GM19438 (cell line): ENCODE data around the gene LSG1.

Experiments used
- ATAC-seq: cut with Tn5 transposase; IDR thresholded peaks from one replicate; pipeline ENCODE4 v1.9.1; 2021; ENCODE audit warnings: low read depth; ENCODE audit not compliant: unreplicated experiment

LSG1 gene

DNA sequence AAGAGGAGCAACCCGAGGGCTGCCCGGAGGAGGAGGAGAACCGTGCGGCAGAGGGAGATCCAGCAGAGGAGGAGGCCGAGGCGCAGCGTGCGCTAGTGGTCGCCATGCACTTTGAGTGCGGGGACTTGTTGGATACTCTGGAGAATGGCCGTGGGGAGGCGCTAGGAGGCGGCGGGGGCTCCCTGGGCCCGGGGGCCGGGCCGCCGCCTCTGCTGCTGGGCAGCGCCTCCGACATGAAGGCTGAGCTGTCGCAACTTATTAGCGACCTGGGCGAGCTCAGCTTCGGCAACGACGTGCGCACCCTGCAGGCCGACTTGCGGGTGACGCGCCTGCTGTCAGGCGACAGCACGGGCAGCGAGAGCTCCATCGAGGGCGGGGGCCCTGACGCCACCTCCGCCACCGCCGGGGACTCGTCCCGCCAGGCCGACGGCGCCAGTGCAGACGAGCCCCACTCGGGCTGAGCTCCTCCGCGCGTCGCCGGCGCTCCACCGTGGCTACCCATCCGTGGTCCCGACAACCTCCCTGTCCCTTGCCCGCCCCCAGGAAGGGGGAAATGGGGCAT, 15.7 kb upstream of the LSG1 start:
- peak; percentile 31 for ATAC-seq

DNA sequence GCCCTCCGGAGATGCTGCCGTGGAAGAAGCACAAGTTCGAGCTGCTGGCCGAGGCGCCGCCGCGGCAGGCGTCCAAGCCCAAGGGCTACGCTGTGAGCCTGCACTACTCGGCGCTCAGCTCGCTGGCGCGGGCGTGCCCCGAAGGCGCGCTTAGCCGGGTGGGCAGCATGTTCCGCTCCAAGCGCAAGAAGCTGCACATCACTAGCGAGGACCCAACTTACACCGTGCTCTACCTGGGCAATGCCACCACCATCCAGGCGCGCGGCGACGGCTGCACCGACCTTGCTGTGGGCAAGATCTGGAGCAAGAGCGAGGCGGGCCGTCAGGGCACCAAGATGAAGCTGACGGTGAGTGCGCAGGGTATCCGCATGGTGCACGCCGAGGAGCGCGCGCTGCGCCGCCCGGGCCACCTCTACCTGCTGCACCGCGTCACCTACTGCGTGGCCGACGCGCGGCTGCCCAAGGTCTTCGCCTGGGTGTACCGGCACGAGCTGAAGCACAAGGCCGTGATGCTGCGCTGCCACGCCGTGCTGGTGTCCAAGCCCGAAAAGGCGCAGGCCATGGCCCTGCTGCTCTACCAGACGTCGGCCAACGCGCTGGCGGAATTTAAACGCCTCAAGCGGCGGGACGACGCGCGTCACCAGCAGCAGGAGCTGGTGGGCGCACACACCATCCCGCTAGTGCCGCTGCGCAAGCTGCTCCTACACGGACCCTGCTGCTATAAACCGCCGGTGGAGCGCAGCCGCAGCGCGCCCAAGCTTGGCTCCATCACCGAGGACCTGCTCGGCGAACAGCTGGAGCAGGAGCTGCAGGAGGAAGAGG, 15.0 kb upstream of the LSG1 start:
- peak; percentile 3 for ATAC-seq

DNA sequence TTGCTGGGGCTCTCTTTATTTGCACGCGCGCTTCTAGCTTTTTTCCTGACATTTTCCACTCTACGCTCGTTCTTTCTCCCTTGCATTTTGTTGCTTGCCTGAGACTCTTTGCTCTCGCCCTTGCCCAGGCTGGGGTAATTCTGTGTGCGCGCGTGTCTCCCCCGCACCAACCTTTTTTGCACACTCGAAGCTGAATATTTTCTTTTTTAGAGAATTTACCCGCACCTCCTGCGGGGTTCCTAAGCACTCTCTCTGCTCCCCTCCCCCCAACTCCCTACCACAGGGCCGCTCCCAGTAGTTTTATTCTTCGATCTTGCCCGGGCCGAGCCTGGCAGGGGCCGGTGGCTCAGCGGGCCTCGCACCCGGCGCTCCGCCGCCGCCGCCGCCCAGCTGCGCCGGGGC, 14.4 kb upstream of the LSG1 start:
- no peak for ATAC-seq

DNA sequence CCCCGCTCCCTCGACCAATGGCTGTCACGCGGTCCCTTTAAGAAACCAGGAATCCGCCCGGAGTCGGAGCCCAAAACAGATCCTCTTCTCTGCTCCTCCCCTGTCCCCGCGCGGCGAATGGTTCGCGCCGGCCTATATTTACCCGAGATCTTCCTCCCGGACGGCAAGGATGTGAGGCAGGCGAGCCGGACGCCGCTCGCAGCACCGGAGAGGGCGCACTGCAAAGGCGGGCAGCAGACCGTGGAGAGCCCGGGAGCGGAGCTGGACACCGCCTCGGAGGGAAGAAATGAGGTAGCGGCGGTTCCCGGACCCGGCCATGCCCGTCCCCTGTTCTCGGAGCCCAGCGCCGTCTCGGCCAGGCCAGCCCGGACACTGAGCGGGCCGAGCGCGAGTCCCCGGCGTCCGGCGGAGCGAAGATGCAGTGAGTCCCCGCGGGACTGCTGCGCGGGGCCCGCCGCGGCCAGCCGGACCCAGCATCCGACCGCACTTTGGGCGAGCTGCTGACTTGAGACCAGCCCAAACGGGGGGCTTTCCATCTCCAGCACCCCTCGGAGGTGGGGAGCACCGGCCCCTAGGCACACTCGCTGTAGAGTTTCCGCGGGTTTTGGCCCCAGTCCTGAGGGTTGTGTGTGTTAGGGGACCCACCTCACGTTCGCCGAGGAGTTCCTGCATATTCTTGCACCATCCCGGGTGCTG, 13.9 kb upstream of the LSG1 start, which contains the start of gene FAM43A:
Gene FAM43A, plus strand, starts transcription at position 166 of the 696 bp plus-strand sequence. CDS start 944 bp downstream, outside the sequence.
- no peak for ATAC-seq

DNA sequence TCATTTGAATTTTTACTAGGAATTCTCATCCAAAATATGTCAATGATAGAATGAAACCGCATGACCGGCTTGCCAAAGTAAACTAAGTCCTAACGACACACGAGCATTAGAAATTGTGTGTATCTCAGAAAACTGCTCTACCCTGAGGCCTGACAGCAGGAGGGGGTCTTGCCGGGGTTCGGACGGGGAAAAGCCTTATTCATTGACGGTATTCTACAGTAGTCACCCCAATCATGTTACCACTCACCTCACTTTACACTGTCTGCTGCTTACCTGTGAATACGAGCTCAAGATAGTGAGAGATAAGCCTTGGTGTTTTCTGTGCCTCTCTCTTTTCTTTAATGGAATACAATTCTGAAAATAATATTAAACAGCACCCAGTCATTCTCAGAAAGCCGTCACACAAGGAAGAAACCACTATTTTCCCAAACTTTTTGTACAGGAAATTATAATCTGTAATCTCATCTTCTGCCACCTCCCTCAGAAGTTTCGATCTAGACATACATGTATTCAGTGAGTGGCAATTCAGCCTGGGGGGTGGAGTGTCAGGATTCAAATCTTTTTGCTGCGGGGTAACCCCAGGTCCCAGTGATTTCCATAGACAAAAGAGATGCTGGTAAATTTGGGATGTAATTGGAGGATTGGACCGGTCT, 13.2 kb upstream of the LSG1 start:
- ATAC-seq: no peak

DNA sequence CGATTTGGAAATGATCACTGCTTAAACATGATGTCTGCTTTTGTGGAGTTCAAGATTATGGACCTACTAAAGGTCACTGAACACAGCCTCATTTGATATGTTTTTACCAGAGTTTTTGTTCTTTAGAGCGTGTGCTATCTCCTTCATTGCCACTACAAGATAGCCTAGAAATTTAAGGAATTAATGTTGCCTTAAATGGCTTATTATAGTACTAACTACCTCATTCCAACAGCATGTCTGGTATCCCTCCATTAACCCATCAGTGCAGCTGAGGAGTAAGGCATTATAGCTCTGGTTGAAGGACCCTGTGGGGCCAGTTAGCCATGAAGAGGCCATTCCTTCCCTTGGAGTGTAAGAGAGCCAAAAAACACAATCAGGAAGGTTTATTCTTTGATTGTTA, 11.4 kb upstream of the LSG1 start:
- no peak for ATAC-seq

DNA sequence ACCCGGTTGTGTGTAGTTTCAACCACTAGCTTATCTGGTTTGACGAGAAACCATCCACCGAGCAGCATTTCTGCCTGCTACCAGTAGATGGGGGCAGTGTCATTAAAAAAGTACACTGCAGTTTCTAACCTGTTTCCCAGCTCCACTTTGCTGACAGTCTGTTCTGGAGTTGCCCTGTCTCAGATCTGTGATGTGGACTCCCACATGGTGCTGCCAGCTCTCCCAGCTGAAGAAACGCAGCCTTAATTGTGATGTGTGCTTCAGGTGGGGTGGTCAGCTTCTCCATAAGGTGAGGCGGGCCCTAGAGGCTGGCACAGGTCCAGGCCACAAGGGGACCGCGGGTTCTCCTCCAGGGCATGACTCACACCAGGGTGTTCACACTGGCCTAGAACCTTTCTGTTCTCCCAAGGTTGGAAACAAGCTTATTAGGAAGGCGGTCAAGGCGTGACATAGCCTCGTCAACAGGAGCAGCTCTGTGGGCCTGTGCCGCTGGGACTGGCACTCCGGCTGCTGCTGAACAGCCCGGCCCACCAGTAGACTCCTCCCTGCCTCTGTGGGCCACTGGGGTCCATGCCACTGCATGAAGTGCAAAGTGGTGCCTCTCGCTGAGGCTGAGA, 10.8 kb upstream of the LSG1 start:
- peak; percentile 34 for ATAC-seq

DNA sequence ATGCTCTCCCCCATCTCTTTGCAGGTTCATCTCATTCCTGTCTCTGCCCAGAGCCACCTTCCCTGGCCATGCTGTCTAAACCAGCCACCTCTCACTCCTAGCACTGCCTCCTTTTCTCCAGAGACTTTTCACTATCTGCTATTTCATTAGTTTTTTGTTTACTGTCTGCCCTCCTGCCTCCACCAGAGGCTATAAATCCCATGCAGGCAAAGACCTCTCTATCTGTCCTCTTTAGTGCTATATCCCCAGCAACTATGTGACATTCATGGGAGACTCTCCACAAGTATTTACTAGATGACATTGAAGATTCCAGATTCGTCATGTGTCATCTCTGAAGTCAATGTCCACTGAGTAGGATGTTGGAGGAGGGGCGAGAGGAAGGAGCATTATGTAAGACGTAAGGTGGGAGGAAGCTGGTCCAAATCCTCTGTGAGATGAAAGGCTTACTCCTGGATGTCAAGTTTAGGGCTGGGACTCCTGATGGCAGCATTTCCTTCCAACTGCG, 10.2 kb upstream of the LSG1 start:
- ATAC-seq: no peak

DNA sequence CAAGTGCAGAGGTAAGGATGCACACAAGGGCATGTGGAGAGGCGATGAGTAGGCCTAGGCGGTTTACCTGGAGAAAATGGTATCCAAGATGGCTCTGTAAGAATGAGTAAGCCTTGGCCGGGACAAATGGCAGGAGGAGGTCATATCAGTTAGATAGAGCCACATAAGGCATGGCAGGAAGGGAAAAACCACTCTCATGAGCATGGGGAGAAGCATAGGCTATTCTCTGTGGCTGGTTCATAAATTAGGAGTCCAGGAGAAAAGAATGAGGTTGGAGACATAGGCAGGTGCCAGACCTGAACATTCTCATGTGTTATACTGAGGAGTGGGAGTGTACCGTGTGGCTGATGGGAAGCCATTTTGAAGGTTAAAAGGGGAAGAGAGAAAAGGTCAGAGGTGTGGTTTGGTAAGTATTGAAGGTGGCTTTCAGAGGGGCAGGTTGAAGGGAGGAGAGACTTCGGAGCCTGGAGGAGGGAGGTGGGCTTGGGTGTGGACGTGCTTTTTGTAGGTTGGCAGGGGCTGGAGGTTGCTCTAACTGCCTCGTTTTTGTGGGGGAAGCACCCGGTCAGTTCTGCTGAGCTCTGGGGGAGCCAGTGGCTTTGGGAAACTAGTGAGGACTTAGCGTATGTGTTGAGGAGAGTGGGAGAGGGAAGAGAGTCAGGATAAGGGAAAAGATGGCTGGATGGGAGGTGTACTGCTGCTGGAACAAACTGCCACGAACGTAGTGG, 9.1 kb upstream of the LSG1 start:
- no peak for ATAC-seq

DNA sequence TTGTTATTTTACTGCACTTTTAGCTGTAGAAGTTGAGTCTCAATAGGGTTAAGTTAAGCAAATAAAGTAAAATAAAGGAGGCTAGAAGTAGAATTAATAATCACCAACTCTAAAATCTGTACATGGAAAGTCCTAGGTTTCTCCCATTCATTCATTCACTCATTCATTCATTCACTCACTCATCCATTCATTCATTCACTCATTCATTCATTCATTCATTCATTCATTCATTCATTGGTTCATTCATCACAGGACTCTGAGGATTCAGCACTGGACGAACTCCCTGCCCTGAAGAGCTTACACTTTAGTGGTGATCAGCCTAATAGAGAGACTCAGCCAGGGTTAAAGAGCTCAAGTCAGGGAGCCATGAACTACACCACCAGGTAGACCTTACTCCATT, 4.5 kb upstream of the LSG1 start:
- no peak for ATAC-seq

DNA sequence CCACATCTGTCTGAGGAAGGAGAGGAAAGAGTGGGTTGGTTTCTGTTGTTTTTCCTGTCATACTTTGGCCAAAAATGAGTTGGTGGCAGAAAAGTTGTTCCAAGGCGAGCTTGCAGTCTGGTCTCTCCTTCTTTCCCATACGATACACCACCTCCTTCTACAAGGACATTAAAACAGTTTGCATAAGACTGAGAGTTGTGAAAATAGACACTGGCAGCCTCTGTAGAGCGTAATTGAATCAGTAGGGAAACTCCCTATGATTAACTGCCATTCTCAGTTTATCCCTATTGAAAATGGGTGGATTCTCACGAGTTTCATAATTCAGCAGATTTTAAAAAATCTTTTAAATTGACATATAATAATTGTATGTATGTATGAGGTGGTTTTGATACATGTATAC, 3.7 kb upstream of the LSG1 start:
- ATAC-seq: no peak

DNA sequence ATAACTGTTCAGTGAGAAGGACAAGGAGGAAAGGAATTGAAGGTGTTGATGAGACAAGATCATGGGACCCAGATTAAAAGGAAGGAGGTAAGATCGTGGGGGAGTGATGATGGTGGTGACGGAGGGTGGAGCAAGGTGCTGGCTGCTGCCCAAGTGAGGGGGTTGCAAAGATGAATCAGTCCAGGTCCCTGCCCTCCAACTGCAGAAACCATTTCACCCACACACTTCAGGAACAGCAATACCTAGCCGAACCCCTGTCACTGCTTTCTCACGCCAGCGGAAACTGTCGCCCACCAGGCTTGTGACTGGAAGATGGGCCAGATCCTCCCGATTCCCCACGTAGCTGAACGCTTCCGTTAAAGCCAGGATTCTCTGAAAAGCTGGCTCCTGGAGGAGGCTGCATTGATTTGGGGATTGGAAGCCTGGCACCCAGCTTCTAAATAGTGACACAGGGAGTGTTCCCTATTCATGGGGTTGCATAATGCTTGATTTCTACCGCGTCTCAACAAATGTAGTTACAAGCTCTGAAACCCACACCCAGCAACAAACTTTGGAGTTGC, 3.2 kb upstream of the LSG1 start:
- no peak for ATAC-seq

DNA sequence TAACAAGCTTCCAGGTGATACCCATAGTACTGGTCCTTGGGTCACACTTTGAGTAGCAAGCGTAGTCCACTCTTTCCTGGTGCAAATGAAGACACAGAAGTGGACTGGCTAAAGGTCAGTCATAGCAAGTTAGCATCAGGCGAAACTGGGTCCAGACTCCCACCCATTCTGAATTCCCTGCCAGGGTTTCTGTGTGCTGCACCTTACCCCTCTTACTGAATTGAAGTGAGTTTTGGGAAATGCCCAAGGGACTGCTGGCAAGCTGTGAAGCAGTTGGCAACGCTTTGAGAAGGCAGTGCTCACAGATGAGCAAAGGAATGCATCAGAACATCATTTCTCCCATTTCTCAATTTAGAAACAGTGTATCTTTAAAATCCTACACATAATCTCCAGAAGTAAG, 1.8 kb upstream of the LSG1 start:
- ATAC-seq: no peak

DNA sequence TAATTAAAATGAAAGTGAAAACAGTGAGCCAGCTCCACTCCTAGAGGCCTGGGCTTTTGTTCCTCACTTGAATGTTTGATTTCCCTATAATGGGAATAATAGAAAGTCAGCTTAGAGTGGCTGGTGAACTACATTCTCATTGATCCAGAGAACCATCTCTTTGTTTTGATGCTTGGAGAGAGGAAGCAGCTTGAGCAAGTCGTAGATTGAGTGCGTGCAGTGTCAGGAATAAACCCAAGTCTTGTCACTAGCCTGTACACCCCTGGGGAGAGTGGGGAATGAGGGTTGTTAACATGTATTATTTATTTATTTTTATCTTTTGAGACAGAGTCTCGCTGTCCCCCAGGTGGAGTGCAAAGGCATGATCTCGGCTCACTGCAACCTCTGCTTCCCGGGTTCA, 885 bp upstream of the LSG1 start:
- no peak for ATAC-seq

DNA sequence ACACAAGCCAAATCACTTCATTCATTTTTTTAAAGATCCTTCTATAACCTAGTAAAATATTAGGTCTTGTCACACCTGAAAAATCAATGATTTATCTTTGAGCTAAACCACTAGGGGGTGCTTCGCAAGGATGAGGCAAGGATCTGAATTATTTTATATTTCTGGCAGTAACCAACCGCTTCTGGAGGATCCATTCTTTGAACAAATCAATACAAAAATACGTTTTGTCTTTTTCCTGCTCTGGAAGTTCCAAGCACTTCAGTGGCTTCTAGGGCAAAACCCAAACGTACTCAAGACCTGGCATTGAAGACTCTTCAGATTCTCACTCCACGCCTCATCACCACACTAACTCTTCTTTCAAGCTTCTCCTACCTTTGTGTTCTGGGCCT, 486 bp downstream of the LSG1 start:
- peak; percentile 14 for ATAC-seq

DNA sequence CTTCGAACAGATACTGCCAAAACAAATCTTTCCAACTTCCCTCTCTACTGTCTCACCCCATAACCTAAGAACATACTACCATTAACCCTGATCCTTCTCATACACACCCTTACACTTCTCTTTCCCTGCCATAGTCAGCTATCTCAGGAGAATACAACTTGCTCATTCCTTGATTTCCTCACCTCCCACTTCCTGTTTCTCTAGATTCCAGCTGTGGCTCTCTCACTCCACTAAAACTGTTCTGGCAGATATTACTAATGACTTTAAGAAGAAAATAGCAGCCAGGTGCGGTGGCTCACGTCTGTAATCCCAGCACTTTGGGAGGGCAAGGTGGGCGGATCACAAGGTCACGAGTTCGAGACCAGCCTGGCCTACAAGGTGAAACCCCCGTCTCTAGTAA, 4.6 kb downstream of the LSG1 start:
- no peak for ATAC-seq

DNA sequence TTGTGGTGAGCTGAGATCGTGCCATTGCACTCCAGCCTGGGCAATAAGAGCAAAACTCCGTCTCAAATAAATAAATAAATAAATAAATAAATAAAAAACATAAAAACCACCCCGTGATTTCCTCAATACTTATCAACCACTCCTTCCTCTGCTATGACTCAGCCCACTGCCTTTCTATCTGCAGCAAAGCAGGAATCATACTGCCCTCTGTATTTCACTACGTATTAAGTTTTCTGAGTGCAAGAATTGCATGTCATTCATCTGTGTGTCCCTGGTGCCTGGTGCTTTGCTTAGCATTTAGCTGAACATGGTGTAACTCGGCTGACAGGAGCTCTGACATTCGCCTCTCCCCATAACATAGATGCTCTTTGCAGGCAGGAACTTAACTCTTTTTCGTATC, 7.1 kb downstream of the LSG1 start:
- ATAC-seq: no peak

DNA sequence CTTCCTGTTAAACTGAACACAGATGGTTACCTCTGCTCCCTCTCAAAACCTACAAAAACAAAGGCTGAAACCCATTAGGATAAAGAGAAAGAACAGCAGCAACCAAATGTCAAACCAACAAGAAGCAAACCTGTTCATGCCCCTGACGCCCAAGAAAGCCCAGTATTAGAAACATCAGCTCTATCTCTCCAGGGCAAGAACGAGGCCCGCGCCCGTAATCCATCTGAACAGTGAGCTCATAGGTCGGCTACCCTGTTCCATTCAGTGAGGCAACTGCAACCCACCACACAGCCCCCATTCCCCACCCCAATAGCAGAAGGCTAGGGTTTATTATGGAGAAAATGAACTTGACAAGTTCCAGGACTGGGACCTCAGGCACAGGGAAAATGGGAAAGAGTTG, 10.0 kb downstream of the LSG1 start:
- ATAC-seq: no peak

DNA sequence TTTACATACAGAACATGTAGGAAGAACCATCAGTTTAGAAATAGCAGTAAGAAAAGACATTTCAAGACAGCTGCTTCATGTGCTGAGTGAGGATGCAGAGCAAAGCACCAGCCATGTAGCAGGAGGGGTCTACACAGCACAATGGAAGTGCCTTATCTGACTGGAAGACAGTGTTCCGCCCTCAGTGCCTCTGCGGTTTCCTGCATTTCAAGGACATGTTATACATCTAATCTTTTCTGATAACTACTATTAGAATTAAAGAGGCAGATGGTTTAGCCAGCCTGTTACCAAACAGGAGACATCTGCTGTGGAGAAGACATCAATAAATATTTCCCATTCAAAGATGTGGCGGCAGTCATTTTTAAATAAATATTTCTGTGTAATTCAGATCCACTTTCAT, 10.6 kb downstream of the LSG1 start:
- no peak for ATAC-seq

DNA sequence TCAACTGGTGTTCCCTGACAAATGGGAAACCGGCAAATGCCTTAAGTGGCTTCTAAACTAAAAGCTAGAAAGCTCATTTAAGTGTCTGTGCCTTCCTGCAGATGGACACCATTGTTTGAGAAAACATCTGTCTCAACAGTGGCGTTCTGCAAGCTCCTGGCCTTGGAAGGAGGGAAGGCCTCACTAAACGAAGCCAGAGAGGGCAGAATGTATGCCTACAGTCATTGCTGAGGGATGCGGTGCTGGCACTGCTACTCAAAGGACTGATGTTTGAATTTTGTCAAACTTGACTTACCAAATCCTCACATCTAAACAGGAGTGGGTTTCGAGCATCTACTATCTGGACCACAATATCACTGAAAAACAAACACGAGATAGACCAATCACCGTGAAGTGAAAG, 12.2 kb downstream of the LSG1 start:
- ATAC-seq: no peak
